Measurements from ENCODE around the gene DDX18.

DNA sequence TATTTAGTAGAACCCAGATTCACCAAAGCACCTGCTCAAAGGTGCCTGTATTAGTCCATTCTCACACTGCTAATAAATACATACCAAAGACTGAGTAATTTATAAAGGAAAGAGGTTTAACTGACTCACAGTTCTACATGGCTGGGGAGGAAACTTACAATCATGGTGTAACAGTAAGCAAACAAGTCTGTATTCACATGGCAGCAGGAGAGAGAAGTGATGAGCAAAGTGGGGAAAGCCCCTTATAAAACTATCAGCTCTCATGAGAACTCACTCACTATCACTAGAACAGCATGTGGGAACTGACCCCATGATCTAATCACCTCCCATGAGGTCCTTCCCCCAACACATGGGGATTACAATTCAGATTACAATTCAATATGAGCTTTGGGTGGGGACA is 28.0 kb upstream of the DDX18 start:
- TF ChIP-seq, protein P1, sequence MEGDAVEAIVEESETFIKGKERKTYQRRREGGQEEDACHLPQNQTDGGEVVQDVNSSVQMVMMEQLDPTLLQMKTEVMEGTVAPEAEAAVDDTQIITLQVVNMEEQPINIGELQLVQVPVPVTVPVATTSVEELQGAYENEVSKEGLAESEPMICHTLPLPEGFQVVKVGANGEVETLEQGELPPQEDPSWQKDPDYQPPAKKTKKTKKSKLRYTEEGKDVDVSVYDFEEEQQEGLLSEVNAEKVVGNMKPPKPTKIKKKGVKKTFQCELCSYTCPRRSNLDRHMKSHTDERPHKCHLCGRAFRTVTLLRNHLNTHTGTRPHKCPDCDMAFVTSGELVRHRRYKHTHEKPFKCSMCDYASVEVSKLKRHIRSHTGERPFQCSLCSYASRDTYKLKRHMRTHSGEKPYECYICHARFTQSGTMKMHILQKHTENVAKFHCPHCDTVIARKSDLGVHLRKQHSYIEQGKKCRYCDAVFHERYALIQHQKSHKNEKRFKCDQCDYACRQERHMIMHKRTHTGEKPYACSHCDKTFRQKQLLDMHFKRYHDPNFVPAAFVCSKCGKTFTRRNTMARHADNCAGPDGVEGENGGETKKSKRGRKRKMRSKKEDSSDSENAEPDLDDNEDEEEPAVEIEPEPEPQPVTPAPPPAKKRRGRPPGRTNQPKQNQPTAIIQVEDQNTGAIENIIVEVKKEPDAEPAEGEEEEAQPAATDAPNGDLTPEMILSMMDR (IDR thresholded peaks at IDR 0.05), result no peak
- no peak for TF ChIP-seq POLR2A (IDR thresholded peaks at IDR 0.05)

Measured in uterus (tissue), 2 donors.